ENCODE results near the gene PNLIP.

Gene PNLIP

GRCh38 chr10:116545756-116546155, at the start of gene PNLIP:
Gene PNLIP (plus strand): TSS chr10:116545931. CDS start chr10:116546093, 162 bp downstream.
- in situ Hi-C loops (cut with HindIII; ENCODE audit: low sequenced_read_pairs): no loop called here

GRCh38 chr10:116504786-116505185, 40.9 kb upstream of the PNLIP start:
- in situ Hi-C loops (cut with HindIII; ENCODE audit: low sequenced_read_pairs): no loop called here

- in situ Hi-C loops (cut with HindIII; ENCODE audit: low sequenced_read_pairs): no loop called here
These were observed 35.2 kb upstream of the PNLIP start for GRCh38 chr10:116510565-116510964.

- in situ Hi-C loops (cut with HindIII; ENCODE audit: low sequenced_read_pairs): no loop called here
These were observed 34.4 kb upstream of the PNLIP start for GRCh38 chr10:116511365-116511764.

GRCh38 chr10:116521424-116522290, 24.1 kb upstream of the PNLIP start:
- in situ Hi-C loops (cut with HindIII; ENCODE audit: low sequenced_read_pairs): no loop called here

- in situ Hi-C loops (cut with HindIII; ENCODE audit: low sequenced_read_pairs): no loop called here
These were observed 22.8 kb upstream of the PNLIP start for GRCh38 chr10:116522803-116523381.

GRCh38 chr10:116524736-116525135, 21.0 kb upstream of the PNLIP start:
- in situ Hi-C loops (cut with HindIII; ENCODE audit: low sequenced_read_pairs): no loop called here

- in situ Hi-C loops (cut with HindIII; ENCODE audit: low sequenced_read_pairs): no loop called here
These were observed 19.5 kb upstream of the PNLIP start for GRCh38 chr10:116526219-116526618.

GRCh38 chr10:116536810-116537209, 8.9 kb upstream of the PNLIP start:
- in situ Hi-C loops (cut with HindIII; ENCODE audit: low sequenced_read_pairs): no loop called here

GRCh38 chr10:116538456-116538855, 7.3 kb upstream of the PNLIP start:
- in situ Hi-C loops (cut with HindIII; ENCODE audit: low sequenced_read_pairs): no loop called here

GRCh38 chr10:116538992-116539391, 6.7 kb upstream of the PNLIP start:
- in situ Hi-C loops (cut with HindIII; ENCODE audit: low sequenced_read_pairs): no loop called here

GRCh38 chr10:116540814-116541213, 4.9 kb upstream of the PNLIP start:
- in situ Hi-C loops (cut with HindIII; ENCODE audit: low sequenced_read_pairs): no loop called here

GRCh38 chr10:116542007-116542677, 3.6 kb upstream of the PNLIP start:
- in situ Hi-C loops (cut with HindIII; ENCODE audit: low sequenced_read_pairs): no loop called here

GRCh38 chr10:116545122-116545521, 609 bp upstream of the PNLIP start:
- in situ Hi-C loops (cut with HindIII; ENCODE audit: low sequenced_read_pairs): no loop called here

GRCh38 chr10:116548301-116548700, 2.6 kb downstream of the PNLIP start:
- in situ Hi-C loops (cut with HindIII; ENCODE audit: low sequenced_read_pairs): no loop called here

GRCh38 chr10:116553378-116553980, 7.7 kb downstream of the PNLIP start:
- in situ Hi-C loops (cut with HindIII; ENCODE audit: low sequenced_read_pairs): no loop called here

- in situ Hi-C loops (cut with HindIII; ENCODE audit: low sequenced_read_pairs): no loop called here
These were observed 8.9 kb downstream of the PNLIP start for GRCh38 chr10:116554628-116555027.

- in situ Hi-C loops (cut with HindIII; ENCODE audit: low sequenced_read_pairs): no loop called here
These were observed 10.1 kb downstream of the PNLIP start for GRCh38 chr10:116555880-116556279.

GRCh38 chr10:116557305-116557880, 11.7 kb downstream of the PNLIP start:
- in situ Hi-C loops (cut with HindIII; ENCODE audit: low sequenced_read_pairs): no loop called here

GRCh38 chr10:116565534-116565933, 19.8 kb downstream of the PNLIP start:
- in situ Hi-C loops (cut with HindIII; ENCODE audit: low sequenced_read_pairs): no loop called here

GRCh38 chr10:116566932-116567331, 21.2 kb downstream of the PNLIP start:
- in situ Hi-C loops (cut with HindIII; ENCODE audit: low sequenced_read_pairs): no loop called here

All from DLD1 (cell line).